NB4 (cell line): Measurements from ENCODE around the gene CXXC5.
A peak's percentile ranks its signal among the peaks of the same experiment; 100 is the strongest.

Experiments used
- DNase-seq: peaks from one replicate; pipeline ENCODE4 v3.0.0; 2010; ENCODE audit warnings: low read depth
- H3K4me3 ChIP-seq: one replicate; pipeline ENCODE4 v1.5.1; 2011; ENCODE audit warnings: mild to moderate bottlenecking, low read depth, low read length, moderate library complexity
- MYC ChIP-seq: IDR thresholded peaks from 2 replicates; pipeline ENCODE4 v1.6.1; 2011; ENCODE audit warnings: low read depth, low read length
- POLR2A ChIP-seq: IDR thresholded peaks from 2 replicates; pipeline ENCODE4 v1.6.1; 2011; ENCODE audit warnings: mild to moderate bottlenecking; ENCODE audit not compliant: insufficient read length; ENCODE audit errors: extremely low read depth
- TF ChIP-seq, protein P1 (sequence below): IDR thresholded peaks from 2 replicates; pipeline ENCODE4 v1.6.1; 2011; ENCODE audit warnings: low read depth, low read length
- TF ChIP-seq, protein P2 (sequence below): IDR thresholded peaks from one replicate; pipeline ENCODE4 v1.5.1; 2012; ENCODE audit warnings: low read depth, low read length

The CXXC5 gene

DNA sequence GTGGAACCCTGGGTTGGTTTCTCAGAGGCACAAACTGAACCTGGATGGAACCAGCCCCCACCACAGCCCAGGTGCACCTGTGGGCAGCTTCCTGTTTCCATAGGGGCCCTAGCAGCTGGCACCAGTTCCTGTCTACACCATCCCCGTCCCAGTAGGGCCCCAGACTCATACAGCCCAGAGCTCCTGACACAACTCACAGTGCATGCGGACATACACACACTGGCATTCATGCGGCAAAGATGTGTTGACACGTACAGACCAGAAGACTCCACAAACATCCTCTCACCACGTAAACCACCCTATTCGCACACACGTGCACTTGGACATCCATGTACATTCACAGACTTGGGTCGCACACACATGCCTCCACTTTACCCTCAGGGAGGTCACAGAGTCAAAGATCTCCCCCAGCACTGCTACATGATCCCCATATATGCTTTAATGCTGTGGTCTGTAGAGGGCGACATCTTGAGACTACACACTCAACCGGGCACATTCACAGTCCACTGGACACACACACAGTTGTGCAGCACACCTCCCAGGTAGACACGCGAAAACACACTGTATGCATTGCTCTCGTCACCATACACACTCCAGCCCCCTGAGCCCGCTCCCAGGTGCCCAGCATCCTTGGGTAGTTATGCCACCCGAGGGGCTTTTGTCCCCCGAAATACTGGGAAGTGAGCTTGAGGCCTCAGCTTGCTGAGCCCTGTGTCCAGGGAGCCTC is 22.4 kb downstream of the CXXC5 start:
- TF ChIP-seq, protein P1, sequence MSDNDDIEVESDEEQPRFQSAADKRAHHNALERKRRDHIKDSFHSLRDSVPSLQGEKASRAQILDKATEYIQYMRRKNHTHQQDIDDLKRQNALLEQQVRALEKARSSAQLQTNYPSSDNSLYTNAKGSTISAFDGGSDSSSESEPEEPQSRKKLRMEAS = peak; percentile 65
- 0 out of 2 replicates have a peak, but pooled peaks have one; percentile 8 for TF ChIP-seq MYC
- TF ChIP-seq, protein P2, sequence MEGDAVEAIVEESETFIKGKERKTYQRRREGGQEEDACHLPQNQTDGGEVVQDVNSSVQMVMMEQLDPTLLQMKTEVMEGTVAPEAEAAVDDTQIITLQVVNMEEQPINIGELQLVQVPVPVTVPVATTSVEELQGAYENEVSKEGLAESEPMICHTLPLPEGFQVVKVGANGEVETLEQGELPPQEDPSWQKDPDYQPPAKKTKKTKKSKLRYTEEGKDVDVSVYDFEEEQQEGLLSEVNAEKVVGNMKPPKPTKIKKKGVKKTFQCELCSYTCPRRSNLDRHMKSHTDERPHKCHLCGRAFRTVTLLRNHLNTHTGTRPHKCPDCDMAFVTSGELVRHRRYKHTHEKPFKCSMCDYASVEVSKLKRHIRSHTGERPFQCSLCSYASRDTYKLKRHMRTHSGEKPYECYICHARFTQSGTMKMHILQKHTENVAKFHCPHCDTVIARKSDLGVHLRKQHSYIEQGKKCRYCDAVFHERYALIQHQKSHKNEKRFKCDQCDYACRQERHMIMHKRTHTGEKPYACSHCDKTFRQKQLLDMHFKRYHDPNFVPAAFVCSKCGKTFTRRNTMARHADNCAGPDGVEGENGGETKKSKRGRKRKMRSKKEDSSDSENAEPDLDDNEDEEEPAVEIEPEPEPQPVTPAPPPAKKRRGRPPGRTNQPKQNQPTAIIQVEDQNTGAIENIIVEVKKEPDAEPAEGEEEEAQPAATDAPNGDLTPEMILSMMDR = no peak
- no peak for TF ChIP-seq POLR2A
- H3K4me3 ChIP-seq = no peak overlapping the region
- peak; percentile 85 for DNase-seq

DNA sequence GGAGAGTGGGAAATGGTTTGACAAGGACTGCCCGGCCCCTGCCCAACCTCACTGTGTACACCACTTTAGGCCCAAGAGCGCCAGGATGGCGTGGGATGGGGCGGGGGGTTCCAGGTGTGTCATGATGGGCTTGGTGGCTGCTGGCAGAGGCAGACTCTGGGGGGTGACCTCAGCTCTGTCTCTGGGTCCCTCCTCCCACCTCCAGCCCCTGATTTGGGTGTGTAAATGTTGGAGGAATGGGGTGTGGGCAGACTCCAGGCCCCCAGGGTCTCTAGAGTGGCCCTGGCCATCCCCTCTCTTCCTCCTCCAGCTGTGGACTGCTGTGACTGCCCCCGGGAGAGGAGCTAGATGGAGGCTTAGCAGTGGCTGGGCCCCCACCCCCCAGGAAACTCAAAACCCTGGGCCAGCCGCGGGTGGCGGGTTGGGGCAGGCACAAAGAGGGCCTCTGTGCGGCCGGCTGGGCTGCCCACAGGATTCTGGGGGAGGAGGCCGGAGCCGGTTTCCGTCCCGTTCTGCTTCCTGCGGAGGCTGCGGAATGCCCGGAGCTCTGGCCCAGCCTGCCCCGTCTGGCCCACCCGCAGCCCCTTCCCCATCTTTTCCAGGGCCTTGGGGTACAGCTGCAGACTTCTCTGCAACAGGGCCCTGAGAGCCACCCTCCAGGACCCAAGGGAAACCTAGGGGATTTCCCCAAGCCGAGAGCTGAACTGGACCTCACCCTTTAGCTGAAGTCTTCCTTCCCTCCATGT is 23.1 kb downstream of the CXXC5 start:
- peak; percentile 82 for DNase-seq
- H3K4me3 ChIP-seq = no peak overlapping the region
- TF ChIP-seq, protein P2 = no peak
- TF ChIP-seq, protein P1 = no peak
- no peak for TF ChIP-seq POLR2A
- TF ChIP-seq MYC = no peak

DNA sequence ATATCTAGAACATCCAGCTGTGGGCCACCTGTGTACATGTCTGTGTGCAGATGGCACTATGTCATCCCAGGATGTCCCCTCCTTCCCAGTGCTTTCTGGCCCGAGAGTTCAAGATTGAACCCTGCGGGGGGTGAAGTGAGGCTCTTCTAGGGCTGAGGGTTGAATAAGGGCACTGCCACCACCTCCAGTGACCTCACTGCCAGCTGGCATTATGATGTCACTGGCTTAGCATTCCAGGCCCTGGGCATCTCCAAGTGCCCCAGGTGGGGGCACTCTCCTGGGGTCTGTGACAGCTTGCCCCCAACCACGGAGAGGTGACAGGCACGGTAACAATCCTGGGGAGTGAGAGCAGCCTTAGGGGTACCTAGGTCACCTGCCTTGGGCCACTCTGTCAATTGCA is 27.1 kb downstream of the CXXC5 start:
- H3K4me3 ChIP-seq = no peak overlapping the region
- TF ChIP-seq, protein P1 = no peak
- DNase-seq = no peak

DNA sequence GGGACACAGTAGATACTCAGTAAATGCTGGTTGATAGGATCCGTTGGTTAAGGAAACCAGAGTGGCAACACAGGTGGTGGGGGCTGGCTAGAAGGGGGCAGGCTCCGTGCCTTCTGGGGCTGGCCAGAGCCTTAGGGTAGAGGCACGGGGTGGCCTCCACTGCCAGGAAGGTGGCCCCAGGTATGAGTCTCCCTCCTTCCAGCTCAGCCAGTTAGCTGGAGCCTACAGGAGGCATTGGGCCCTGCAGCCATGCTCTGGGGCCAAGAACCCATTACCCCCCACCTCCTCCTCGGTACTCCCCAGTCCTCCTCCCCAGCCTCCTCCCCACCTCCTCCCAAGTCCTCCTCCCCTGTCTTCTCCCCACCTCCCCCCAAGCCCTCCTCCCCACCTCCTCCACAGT is 27.7 kb downstream of the CXXC5 start:
- no peak for DNase-seq
- H3K4me3 ChIP-seq = no peak overlapping the region
- TF ChIP-seq, protein P2 = no peak
- TF ChIP-seq, protein P1 = no peak
- TF ChIP-seq MYC = no peak
- no peak for TF ChIP-seq POLR2A

DNA sequence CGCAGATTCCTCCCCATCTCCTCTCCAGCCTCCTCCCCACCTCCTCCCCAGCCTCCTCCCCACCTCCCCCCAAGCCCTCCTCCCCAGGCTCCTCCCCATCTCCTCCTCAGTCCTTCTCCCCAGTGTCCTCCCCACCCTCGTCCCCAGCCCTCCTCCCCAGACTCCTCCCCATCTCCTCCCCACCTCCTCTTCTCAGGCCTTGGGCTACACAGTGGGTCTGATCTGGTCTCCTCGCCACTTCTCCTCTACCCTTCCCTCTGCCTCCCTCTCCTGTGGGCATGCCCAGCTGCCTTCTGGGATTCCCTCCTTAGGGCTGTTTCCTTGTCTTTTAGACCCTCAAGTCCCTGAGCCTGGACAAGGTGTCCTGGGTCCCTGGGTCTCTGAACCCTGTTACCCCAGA is 28.3 kb downstream of the CXXC5 start:
- TF ChIP-seq, protein P1 = no peak
- TF ChIP-seq POLR2A = no peak
- DNase-seq = no peak
- no peak overlapping the region for H3K4me3 ChIP-seq

DNA sequence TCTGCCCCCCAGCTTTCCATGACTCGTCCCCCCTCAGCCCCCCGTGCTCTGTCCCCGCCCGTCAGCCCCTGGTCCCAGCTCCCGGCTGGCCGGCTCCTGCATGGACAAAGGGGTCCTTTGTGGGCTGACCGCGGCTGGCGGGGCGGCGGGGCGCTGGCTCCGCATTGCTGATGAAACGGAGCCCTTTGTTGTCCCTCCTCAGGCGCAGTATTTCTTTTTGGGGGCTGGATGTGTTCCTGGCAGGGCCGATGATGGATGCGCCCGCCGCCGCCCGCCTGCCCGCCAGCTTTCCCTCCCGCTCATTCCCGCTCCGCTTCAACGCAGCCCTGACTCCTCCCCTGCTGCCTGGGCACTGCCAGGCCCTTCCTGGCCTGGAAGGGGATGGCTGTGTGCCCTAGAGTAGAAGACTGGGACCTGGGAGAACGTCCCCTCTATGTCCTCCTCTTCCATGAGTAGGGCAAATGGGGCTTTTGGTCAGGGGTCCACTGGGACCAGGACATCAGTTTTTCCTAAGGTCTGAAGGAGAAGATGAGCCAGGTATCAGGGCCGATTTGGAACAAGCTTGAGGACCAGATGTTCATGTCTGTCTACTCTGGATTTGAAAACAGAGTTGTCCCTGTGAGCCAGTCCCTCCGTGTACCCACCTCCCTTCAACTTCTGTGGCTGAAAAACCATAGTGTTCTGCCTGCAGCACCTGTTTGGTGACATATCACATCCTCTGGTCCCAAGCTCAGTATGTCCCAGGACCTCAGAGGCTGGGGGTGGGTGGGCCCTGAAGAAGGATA is 29.0 kb downstream of the CXXC5 start:
- DNase-seq = no peak

More for the DNA sequence above, 29.0 kb downstream of the CXXC5 start:
- H3K4me3 ChIP-seq = no peak overlapping the region
- TF ChIP-seq, protein P1 = no peak
- TF ChIP-seq, protein P2 = no peak
- TF ChIP-seq POLR2A (no peak), MYC (no peak)
